SH-SY5Y (cell line): ENCODE results near the gene SLC37A4.

Experiments
- GATA2 ChIP-seq: IDR thresholded peaks from 2 replicates; pipeline ENCODE4 v1.6.1; 2011; ENCODE audit warnings: mild to moderate bottlenecking, low read depth, low read length
- GATA3 ChIP-seq: IDR thresholded peaks from 2 replicates; pipeline ENCODE4 v1.6.1; 2011; ENCODE audit warnings: low read depth, mild to moderate bottlenecking, low read length, moderate library complexity

SLC37A4 gene

GRCh38 chr11:119030329-119031047 lies at the start of gene SLC37A4:
SLC37A4 (minus strand) TSS chr11:119030877.
- TF ChIP-seq GATA3 (no peak), GATA2 (no peak)

- TF ChIP-seq GATA3 = no peak
- TF ChIP-seq GATA2 = no peak
Observed at GRCh38 chr11:119078675-119079420, 48.2 kb upstream of the SLC37A4 start.

GRCh38 chr11:119077839-119078238 lies 47.2 kb upstream of the SLC37A4 start:
- TF ChIP-seq GATA3 = no peak
- no peak for TF ChIP-seq GATA2

- TF ChIP-seq GATA2 (no peak), GATA3 (no peak)
Observed at GRCh38 chr11:119067371-119068222, 36.9 kb upstream of the SLC37A4 start, which contains the start of gene VPS11. VPS11 (plus strand) TSS chr11:119067818; CDS start chr11:119067824, 6 bp downstream.

- no peak for TF ChIP-seq GATA3
- peak; percentile 62 for TF ChIP-seq GATA2
Observed at GRCh38 chr11:119065369-119065768, 34.7 kb upstream of the SLC37A4 start.

- TF ChIP-seq GATA3 = no peak
- TF ChIP-seq GATA2 = no peak
Observed at GRCh38 chr11:119062779-119063178, 32.1 kb upstream of the SLC37A4 start.

- TF ChIP-seq GATA2 (no peak), GATA3 (no peak)
Observed at GRCh38 chr11:119061256-119061655, 30.6 kb upstream of the SLC37A4 start.

GRCh38 chr11:119057000-119057769 lies 26.5 kb upstream of the SLC37A4 start, which contains the start of gene HYOU1:
HYOU1 (minus strand) TSS chr11:119057205; CDS start chr11:119056160, 1,045 bp downstream.
- no peak for TF ChIP-seq GATA3
- TF ChIP-seq GATA2 = peak; percentile 69

GRCh38 chr11:119056421-119056999 lies 25.8 kb upstream of the SLC37A4 start:
- no peak for TF ChIP-seq GATA2
- no peak for TF ChIP-seq GATA3

- no peak for TF ChIP-seq GATA2
- no peak for TF ChIP-seq GATA3
Observed at GRCh38 chr11:119055901-119056300, 25.2 kb upstream of the SLC37A4 start.

- TF ChIP-seq GATA3 (no peak), GATA2 (no peak)
Observed at GRCh38 chr11:119054418-119054817, 23.7 kb upstream of the SLC37A4 start.

GRCh38 chr11:119052163-119052814 lies 21.6 kb upstream of the SLC37A4 start:
- TF ChIP-seq GATA2 (no peak), GATA3 (no peak)

- TF ChIP-seq GATA2 = no peak
Observed at GRCh38 chr11:119051440-119052162, 20.9 kb upstream of the SLC37A4 start.
